ENCODE results near the gene ITIH3.

DNA sequence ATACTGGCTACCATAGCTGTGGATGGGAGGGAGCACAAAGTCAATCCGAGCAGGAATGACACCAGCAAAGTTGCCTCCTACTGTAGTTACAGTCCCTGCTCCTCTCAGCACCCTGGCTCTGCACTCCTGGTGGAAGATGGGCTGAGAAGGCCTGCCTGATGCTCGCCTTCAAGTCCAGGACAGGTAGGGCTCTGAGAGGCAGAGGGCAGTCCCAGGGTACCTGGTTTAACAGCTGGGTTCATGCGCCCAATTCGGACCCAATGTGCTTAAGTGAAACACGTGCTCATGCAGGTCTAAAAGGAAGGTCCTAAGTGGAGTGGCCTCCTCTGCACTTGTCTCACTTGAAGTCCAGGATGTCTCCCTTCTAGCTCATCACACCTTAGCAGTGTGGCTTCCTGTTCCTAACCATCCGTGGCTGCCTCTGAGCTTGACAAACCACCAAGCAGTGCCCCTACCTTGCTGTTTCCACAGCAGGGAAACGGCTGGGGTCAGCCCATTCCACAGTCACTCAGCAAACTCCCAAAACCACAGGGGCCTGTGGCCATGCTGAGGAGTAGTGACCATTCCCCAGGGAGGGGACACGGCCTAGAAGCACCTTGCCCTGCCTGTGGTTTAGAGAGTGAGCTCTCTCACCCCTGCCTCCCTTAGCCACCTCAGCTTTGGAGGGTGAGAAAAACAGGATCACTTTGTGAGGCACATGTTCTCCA, 44.1 kb downstream of the ITIH3 start:
- no peak for TF ChIP-seq CTCF (conservative IDR thresholded peaks at IDR 0.05 in 1 of 2, IDR thresholded peaks at IDR 0.05 in 1 of 2; ENCODE audit: extremely low read depth in 1 of 2, insufficient read depth in 1 of 2, low read depth in 1 of 2, low read length in 2 of 2)
- no peak for TF ChIP-seq EZH2 (IDR thresholded peaks at IDR 0.05; ENCODE audit: borderline replicate concordance, low read length)
